ENCODE measurements around the gene LRRC15. TPM values are rescaled to one million over a fixed set of nuclear protein-coding genes. Genes with fewer than 3 reads are reported as not detected.

LRRC15 gene
- total and polyA plus RNA-seq, 3 experiments from 2014 or later: not detected

GRCh38 chr3:194392576-194392975, 23.0 kb upstream of the LRRC15 start:
- Histone ChIP-seq H3K4me1 (ENCODE audit: insufficient read depth, low read length) (peaks cover 7% of the 10 kb centered on the region), H3K4me3 (ENCODE audit: low read length) (no peak overlapping the region), H3K27ac (ENCODE audit: low read depth, low read length) (no peak overlapping the region), H3K9me3 (ENCODE audit: low read length) (peaks cover 9% of the 10 kb centered on the region), H3K36me3 (ENCODE audit: insufficient read depth, low read length) (no peaks in the 10 kb centered on the region), H3K27me3 (ENCODE audit: insufficient read depth, low read length, poor library complexity, severe bottlenecking) (no peaks in the 10 kb centered on the region)
- POLR2A ChIA-PET: no interaction called here
- H3K27ac Mint-ChIP-seq: no peak overlapping the region
- CTCF ChIA-PET: interaction anchor here (1.8 kb wide), 1 partner anchor 49 kb away, joined by 5 read pairs; no protein-coding TSS in a partner anchor
- H3K4me1 Mint-ChIP-seq: peaks cover 3 to 29% (median 8%) of the 10 kb centered on the region in 3 donors
- H3K36me3 Mint-ChIP-seq: no peaks in the 10 kb centered on the region
- H3K4me3 Mint-ChIP-seq: no peak overlapping the region
- peaks cover 1 to 10% (median 5%) of the 10 kb centered on the region in 5 donors for H3K9me3 Mint-ChIP-seq
- DNase-seq: no peak
- H3K27me3 Mint-ChIP-seq: peaks cover 8% of the 10 kb centered on the region in 2 donors

DNA sequence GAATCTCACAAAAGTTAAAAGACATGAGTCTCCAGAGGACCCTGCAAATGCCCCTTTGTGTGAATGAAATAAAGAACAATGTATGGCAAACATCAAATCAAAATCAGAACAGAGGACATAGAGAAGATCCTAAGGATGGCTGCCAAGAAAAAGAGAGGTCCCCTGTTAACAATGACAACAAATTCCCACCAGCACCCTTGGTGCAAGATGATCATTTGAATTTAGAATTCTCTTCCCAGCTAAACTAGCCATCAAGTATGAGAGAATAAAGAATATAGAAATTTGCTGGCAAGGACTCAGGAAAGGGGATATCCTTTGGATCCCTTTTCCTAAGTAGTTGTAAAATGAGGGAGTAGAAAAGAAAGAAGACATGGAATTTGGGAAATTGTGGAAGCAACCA, 21.3 kb upstream of the LRRC15 start:
- CTCF ChIA-PET: interaction anchor here (1.8 kb wide), 1 partner anchor 47 kb away, joined by 5 read pairs; no protein-coding TSS in a partner anchor
- H3K9me3 ChIP-seq (ENCODE audit: low read length): peaks cover 9% of the 10 kb centered on the region
- peaks cover 1 to 10% (median 5%) of the 10 kb centered on the region in 5 donors for H3K9me3 Mint-ChIP-seq
- H3K4me3 Mint-ChIP-seq: no peak overlapping the region
- DNase-seq: no peak
- no peak overlapping the region for H3K27ac ChIP-seq (ENCODE audit: low read depth, low read length)
- no peaks in the 10 kb centered on the region for H3K36me3 ChIP-seq (ENCODE audit: insufficient read depth, low read length)
- H3K36me3 Mint-ChIP-seq: no peaks in the 10 kb centered on the region
- H3K27ac Mint-ChIP-seq: no peak overlapping the region
- peaks cover 6% of the 10 kb centered on the region for H3K4me1 ChIP-seq (ENCODE audit: insufficient read depth, low read length)
- peaks cover 0 to 14% (median 3%) of the 10 kb centered on the region in 3 donors for H3K4me1 Mint-ChIP-seq
- H3K27me3 ChIP-seq (ENCODE audit: insufficient read depth, low read length, poor library complexity, severe bottlenecking): no peaks in the 10 kb centered on the region
- POLR2A ChIA-PET: no interaction called here
- H3K4me3 ChIP-seq (ENCODE audit: low read length): no peak overlapping the region
- H3K27me3 Mint-ChIP-seq: peaks cover 7 to 14% of the 10 kb centered on the region in 2 donors

- Mint-ChIP-seq H3K27me3 (peaks cover 2 to 9% of the 10 kb centered on the region in 2 donors), H3K4me3 (no peak overlapping the region), H3K36me3 (no peaks in the 10 kb centered on the region), H3K27ac (no peak overlapping the region), H3K9me3 (peaks cover 1 to 10% (median 5%) of the 10 kb centered on the region in 5 donors), H3K4me1 (no peaks in the 10 kb centered on the region)
- POLR2A ChIA-PET: no interaction called here
- Histone ChIP-seq H3K36me3 (ENCODE audit: insufficient read depth, low read length) (no peaks in the 10 kb centered on the region), H3K4me3 (ENCODE audit: low read length) (no peak overlapping the region), H3K27ac (ENCODE audit: low read depth, low read length) (no peak overlapping the region), H3K4me1 (ENCODE audit: insufficient read depth, low read length) (no peaks in the 10 kb centered on the region), H3K27me3 (ENCODE audit: insufficient read depth, low read length, poor library complexity, severe bottlenecking) (no peaks in the 10 kb centered on the region), H3K9me3 (ENCODE audit: low read length) (peaks cover 9% of the 10 kb centered on the region)
- no peak for DNase-seq
- CTCF ChIA-PET: no interaction called here
Measured at GRCh38 chr3:194389269-194389668, 19.7 kb upstream of the LRRC15 start.

DNA sequence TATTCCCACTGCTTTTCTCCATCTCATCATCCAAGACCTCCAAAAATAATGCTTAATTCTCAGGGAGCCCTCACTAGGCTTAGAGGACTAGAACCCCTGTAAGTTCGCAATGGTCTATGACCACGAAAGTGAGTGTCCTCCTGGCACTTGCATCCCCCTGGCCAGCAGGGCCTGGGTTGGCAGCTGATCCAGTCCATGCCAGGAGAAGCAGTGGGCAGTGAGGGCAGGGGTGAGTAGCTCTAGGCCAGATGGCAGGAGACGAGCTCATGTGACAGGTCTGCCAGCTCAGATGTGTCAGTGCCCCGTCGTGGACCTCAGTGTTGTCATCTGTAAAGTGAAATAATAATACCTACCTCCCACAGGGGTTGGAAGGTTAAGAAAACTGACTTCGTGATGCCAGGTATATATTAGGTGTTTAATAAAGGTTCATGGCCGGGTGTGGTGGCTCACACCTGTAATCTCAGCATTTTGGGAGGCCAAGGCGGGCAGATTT, 18.4 kb upstream of the LRRC15 start:
- Mint-ChIP-seq H3K4me1 (no peaks in the 10 kb centered on the region), H3K27ac (no peak overlapping the region), H3K4me3 (no peak overlapping the region), H3K36me3 (no peaks in the 10 kb centered on the region), H3K27me3 (peaks cover 7 to 17% of the 10 kb centered on the region in 2 donors), H3K9me3 (peaks cover 1 to 10% (median 5%) of the 10 kb centered on the region in 5 donors)
- peaks cover 9% of the 10 kb centered on the region for H3K9me3 ChIP-seq (ENCODE audit: low read length)
- ChIA-PET CTCF (no interaction called here), POLR2A (no interaction called here)
- no peaks in the 10 kb centered on the region for H3K4me1 ChIP-seq (ENCODE audit: insufficient read depth, low read length)
- H3K4me3 ChIP-seq (ENCODE audit: low read length): no peak overlapping the region
- no peaks in the 10 kb centered on the region for H3K27me3 ChIP-seq (ENCODE audit: insufficient read depth, low read length, poor library complexity, severe bottlenecking)
- H3K27ac ChIP-seq (ENCODE audit: low read depth, low read length): no peak overlapping the region
- no peak for DNase-seq
- H3K36me3 ChIP-seq (ENCODE audit: insufficient read depth, low read length): no peaks in the 10 kb centered on the region

DNA sequence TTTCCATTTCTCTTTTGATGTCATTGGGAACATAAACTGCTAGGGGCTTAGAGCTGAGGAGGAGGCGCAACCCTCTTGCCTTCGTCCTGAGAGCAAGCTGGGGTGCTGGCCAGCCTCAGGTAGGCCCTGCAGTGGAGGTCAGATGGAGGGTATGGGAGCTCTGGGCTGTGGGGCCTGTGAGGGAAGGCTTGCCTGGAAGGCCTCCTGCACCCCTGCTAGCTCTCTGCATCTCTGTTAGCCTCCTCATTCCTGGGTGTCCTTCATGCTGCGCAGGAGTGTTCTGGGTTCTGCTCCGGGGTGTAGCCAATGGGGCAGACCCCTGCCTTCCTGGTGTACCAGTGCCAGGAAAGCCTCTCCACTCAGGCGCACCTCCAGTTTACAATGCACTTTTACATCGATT, 17.7 kb upstream of the LRRC15 start:
- H3K36me3 ChIP-seq (ENCODE audit: insufficient read depth, low read length): no peaks in the 10 kb centered on the region
- Mint-ChIP-seq H3K4me1 (no peaks in the 10 kb centered on the region), H3K27me3 (peaks cover 7 to 21% of the 10 kb centered on the region in 2 donors), H3K9me3 (peaks cover 1 to 10% (median 5%) of the 10 kb centered on the region in 5 donors), H3K27ac (no peak overlapping the region), H3K4me3 (no peak overlapping the region), H3K36me3 (no peaks in the 10 kb centered on the region)
- ChIA-PET CTCF (interaction anchor here (2.4 kb wide), 1 partner anchor 8 kb away, joined by 9 read pairs; no protein-coding TSS in a partner anchor), POLR2A (no interaction called here)
- H3K9me3 ChIP-seq (ENCODE audit: low read length): peaks cover 9% of the 10 kb centered on the region
- H3K4me1 ChIP-seq (ENCODE audit: insufficient read depth, low read length): no peaks in the 10 kb centered on the region
- H3K27me3 ChIP-seq (ENCODE audit: insufficient read depth, low read length, poor library complexity, severe bottlenecking): no peaks in the 10 kb centered on the region
- no peak overlapping the region for H3K27ac ChIP-seq (ENCODE audit: low read depth, low read length)
- DNase-seq: no peak
- no peak overlapping the region for H3K4me3 ChIP-seq (ENCODE audit: low read length)

DNA sequence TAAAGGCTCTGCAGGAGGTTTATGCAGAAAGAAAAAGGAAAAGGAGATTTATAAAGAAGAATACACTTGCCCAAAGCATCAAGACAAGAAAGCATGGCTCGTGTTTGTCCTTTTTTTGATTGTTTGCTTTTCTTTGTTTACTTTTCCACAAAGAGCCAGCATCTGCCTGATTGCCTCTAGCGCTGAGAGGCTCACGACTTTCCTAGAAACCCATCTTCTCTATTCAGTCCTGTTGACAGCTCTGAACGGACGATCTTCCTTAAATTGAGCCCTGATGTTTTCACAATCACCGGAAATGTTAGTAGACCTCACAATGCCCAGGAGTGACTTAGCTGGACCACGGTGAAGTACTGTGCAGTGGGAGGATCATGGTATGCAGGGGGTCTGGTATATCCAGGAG, 17.1 kb upstream of the LRRC15 start:
- H3K36me3 Mint-ChIP-seq: no peaks in the 10 kb centered on the region
- no peak overlapping the region for H3K4me3 Mint-ChIP-seq
- H3K27me3 Mint-ChIP-seq: peaks cover 7 to 21% of the 10 kb centered on the region in 2 donors
- no peak overlapping the region for H3K27ac ChIP-seq (ENCODE audit: low read depth, low read length)
- CTCF ChIA-PET: interaction anchor here (2.4 kb wide), 1 partner anchor 9 kb away, joined by 9 read pairs; no protein-coding TSS in a partner anchor
- peaks cover 1 to 10% (median 5%) of the 10 kb centered on the region in 5 donors for H3K9me3 Mint-ChIP-seq
- H3K36me3 ChIP-seq (ENCODE audit: insufficient read depth, low read length): no peaks in the 10 kb centered on the region
- H3K4me3 ChIP-seq (ENCODE audit: low read length): no peak overlapping the region
- H3K4me1 ChIP-seq (ENCODE audit: insufficient read depth, low read length): no peaks in the 10 kb centered on the region
- no peak for DNase-seq
- H3K27me3 ChIP-seq (ENCODE audit: insufficient read depth, low read length, poor library complexity, severe bottlenecking): no peaks in the 10 kb centered on the region
- peaks cover 9% of the 10 kb centered on the region for H3K9me3 ChIP-seq (ENCODE audit: low read length)
- H3K27ac Mint-ChIP-seq: no peak overlapping the region
- POLR2A ChIA-PET: no interaction called here
- H3K4me1 Mint-ChIP-seq: no peaks in the 10 kb centered on the region

DNA sequence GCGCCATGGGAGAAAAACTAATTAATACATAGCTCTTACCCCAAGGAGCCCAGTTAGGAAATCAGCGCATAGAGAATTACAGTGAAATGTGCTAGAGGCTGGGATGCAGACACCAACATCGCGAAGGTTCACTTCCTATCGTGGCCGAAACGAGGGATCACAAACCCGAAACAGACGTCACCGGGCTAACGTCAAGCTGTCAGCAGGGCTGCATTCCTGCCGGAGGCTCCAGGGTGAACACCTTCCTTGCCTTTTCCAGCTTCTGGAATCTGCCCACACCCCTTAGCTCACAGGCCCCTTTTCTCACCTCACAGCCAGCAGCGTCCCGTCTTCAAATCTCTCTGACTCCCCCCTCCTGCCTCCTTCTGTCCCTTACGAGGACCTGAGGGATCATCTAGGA, 16.5 kb upstream of the LRRC15 start:
- Histone ChIP-seq H3K36me3 (ENCODE audit: insufficient read depth, low read length) (no peaks in the 10 kb centered on the region), H3K27me3 (ENCODE audit: insufficient read depth, low read length, poor library complexity, severe bottlenecking) (no peaks in the 10 kb centered on the region), H3K9me3 (ENCODE audit: low read length) (peaks cover 6% of the 10 kb centered on the region), H3K4me3 (ENCODE audit: low read length) (no peak overlapping the region), H3K27ac (ENCODE audit: low read depth, low read length) (no peak overlapping the region), H3K4me1 (ENCODE audit: insufficient read depth, low read length) (no peaks in the 10 kb centered on the region)
- DNase-seq: no peak
- CTCF ChIA-PET: interaction anchor here (2.4 kb wide), 1 partner anchor 10 kb away, joined by 9 read pairs; no protein-coding TSS in a partner anchor
- no peak overlapping the region for H3K4me3 Mint-ChIP-seq
- H3K27ac Mint-ChIP-seq: no peak overlapping the region
- H3K4me1 Mint-ChIP-seq: no peaks in the 10 kb centered on the region
- POLR2A ChIA-PET: no interaction called here
- no peaks in the 10 kb centered on the region for H3K36me3 Mint-ChIP-seq
- H3K27me3 Mint-ChIP-seq: peaks cover 7 to 18% of the 10 kb centered on the region in 2 donors
- H3K9me3 Mint-ChIP-seq: peaks cover 1 to 8% (median 5%) of the 10 kb centered on the region in 5 donors

GRCh38 chr3:194384569-194385001, 15.0 kb upstream of the LRRC15 start:
- POLR2A ChIA-PET: no interaction called here
- H3K27ac Mint-ChIP-seq: peak overlapping the region in 1 of 8 donors; percentile 17
- CTCF ChIA-PET: no interaction called here
- no peaks in the 10 kb centered on the region for H3K9me3 ChIP-seq (ENCODE audit: low read length)
- no peaks in the 10 kb centered on the region for H3K9me3 Mint-ChIP-seq
- H3K27ac ChIP-seq (ENCODE audit: low read depth, low read length): no peak overlapping the region
- H3K4me1 ChIP-seq (ENCODE audit: insufficient read depth, low read length): no peaks in the 10 kb centered on the region
- H3K36me3 Mint-ChIP-seq: no peaks in the 10 kb centered on the region
- H3K27me3 ChIP-seq (ENCODE audit: insufficient read depth, low read length, poor library complexity, severe bottlenecking): no peaks in the 10 kb centered on the region
- H3K27me3 Mint-ChIP-seq: peaks cover 10 to 26% of the 10 kb centered on the region in 2 donors
- no peak for DNase-seq
- H3K4me3 ChIP-seq (ENCODE audit: low read length): no peak overlapping the region
- H3K36me3 ChIP-seq (ENCODE audit: insufficient read depth, low read length): no peaks in the 10 kb centered on the region
- H3K4me1 Mint-ChIP-seq: no peaks in the 10 kb centered on the region
- H3K4me3 Mint-ChIP-seq: no peak overlapping the region
